ENCODE measurements around the gene POP7. TPM values are rescaled to one million over a fixed set of nuclear protein-coding genes. Genes with fewer than 3 reads are reported as not detected.
A peak's percentile ranks its signal among the peaks of the same experiment; 100 is the strongest.
"Not testable (repeated sequence)": the region's sequence is repeated elsewhere in the genome, so short reads cannot be mapped to it uniquely, and the experiment has no call there.

The POP7 gene
- total RNA-seq = 10 to 100 TPM; 13.8 to 29.2 (median 22.2) TPM
- polyA plus RNA-seq = 10 to 100 TPM; 11.1 to 26.5 TPM
- long read RNA-seq, donor 1, transcript POP7-201 (2 exons, 927 nt) = major isoform, 19 of 21 reads
- long read RNA-seq, donor 1, partial matches to known transcripts = 0 of 21 reads
- long read RNA-seq, donor 1, other reads (novel, unspliced or antisense) = 2 of 21 reads
- long read RNA-seq, donor 2, transcript POP7-201 (2 exons, 927 nt) = major isoform, 26 of 26 reads
- long read RNA-seq, donor 2, partial matches to known transcripts = 0 of 26 reads
- long read RNA-seq, donor 2, other reads (novel, unspliced or antisense) = 0 of 26 reads
- long read RNA-seq, donor 3, transcript POP7-201 (2 exons, 927 nt) = major isoform, 14 of 14 reads
- long read RNA-seq, donor 3, partial matches to known transcripts = 0 of 14 reads
- long read RNA-seq, donor 3, other reads (novel, unspliced or antisense) = 0 of 14 reads

GRCh38 chr7:100705753-100706671, at the start of gene POP7:
TSS of gene POP7 (plus strand) at chr7:100706121. CDS start at chr7:100706831, 710 bp downstream.
- Histone ChIP-seq H3K4me3 (peak within 1 kb of the TSS; percentile 85), H3K27ac (peak within 1 kb of the TSS; percentile 83 to 91), H3K4me1 (ENCODE audit: insufficient read depth) (peaks cover 7% of the 10 kb centered on the region), H3K9me3 (no peaks in the 10 kb centered on the region), H3K27me3 (no peaks in the 10 kb centered on the region), H3K36me3 (no peaks in the 10 kb centered on the region)
- 0 to 1% (median 0%) methylated on average over 77 to 86 of the region's 86 CpGs for WGBS, 3 donors
- intact Hi-C loops (cut with DNase I) = loop anchor here (2.0 to 10.0 kb wide), 5 partner anchors 51 to 159 kb away; partner anchors contain the start of genes SLC12A9 (in 3 of the 4), ACTL6B (in 1 of the 4) and TRIP6 (in 1 of the 4)
- peak; percentile 100 for DNase-seq
- TF ChIP-seq CTCF (IDR thresholded peaks at IDR 0.05) (no peak), POLR2A (IDR thresholded peaks at IDR 0.05) (peak; percentile 38)

GRCh38 chr7:100662194-100662776, 43.6 kb upstream of the POP7 start:
- DNase-seq; H3K27ac ChIP-seq; H3K9me3 ChIP-seq; intact Hi-C loops (cut with DNase I); H3K4me3 ChIP-seq; H3K4me1 ChIP-seq (ENCODE audit: insufficient read depth); H3K27me3 ChIP-seq; H3K36me3 ChIP-seq: not testable (repeated sequence)
- 72 to 81% (median 75%) methylated on average over 12 of the region's 12 CpGs for WGBS, 3 donors

GRCh38 chr7:100665168-100665726, 40.7 kb upstream of the POP7 start:
- 90 to 92% (median 91%) methylated on average over 5 of the region's 5 CpGs for WGBS, 3 donors
- Histone ChIP-seq H3K4me1 (ENCODE audit: insufficient read depth) (no peaks in the 10 kb centered on the region), H3K27me3 (no peaks in the 10 kb centered on the region), H3K27ac (no peak overlapping the region), H3K9me3 (no peaks in the 10 kb centered on the region), H3K4me3 (no peak overlapping the region), H3K36me3 (no peaks in the 10 kb centered on the region)
- no peak for DNase-seq
- TF ChIP-seq CTCF (IDR thresholded peaks at IDR 0.05) (no peak), POLR2A (IDR thresholded peaks at IDR 0.05) (no peak), EP300 (IDR thresholded peaks at IDR 0.05) (no peak)
- intact Hi-C loops (cut with DNase I) = no loop called here

- WGBS, 3 donors = 76 to 78% (median 76%) methylated on average over 16 of the region's 16 CpGs
- H3K9me3 ChIP-seq = no peaks in the 10 kb centered on the region
- H3K4me1 ChIP-seq (ENCODE audit: insufficient read depth) = no peaks in the 10 kb centered on the region
- no peaks in the 10 kb centered on the region for H3K36me3 ChIP-seq
- H3K27me3 ChIP-seq = no peaks in the 10 kb centered on the region
- intact Hi-C loops (cut with DNase I) = no loop called here
- no peak for TF ChIP-seq EP300 (IDR thresholded peaks at IDR 0.05)
- TF ChIP-seq POLR2A (IDR thresholded peaks at IDR 0.05) = no peak
- no peak for TF ChIP-seq CTCF (IDR thresholded peaks at IDR 0.05)
- H3K27ac ChIP-seq = no peak overlapping the region
- no peak overlapping the region for H3K4me3 ChIP-seq
- no peak for DNase-seq
Measured at GRCh38 chr7:100667331-100668068, 38.4 kb upstream of the POP7 start.
